NCI-H1092 treated with DMSO at 0.1 percent for 48 hours (cell line): ENCODE measurements around the gene DENND6B.
"Not testable (repeated sequence)": the region's sequence is repeated elsewhere in the genome, so short reads cannot be mapped to it uniquely, and the experiment has no call there.

Experiments
- DNase-seq: peaks from one replicate; lab custom pipeline; 2025; lab: John Stamatoyannopoulos, UW

The DENND6B gene, protein sequence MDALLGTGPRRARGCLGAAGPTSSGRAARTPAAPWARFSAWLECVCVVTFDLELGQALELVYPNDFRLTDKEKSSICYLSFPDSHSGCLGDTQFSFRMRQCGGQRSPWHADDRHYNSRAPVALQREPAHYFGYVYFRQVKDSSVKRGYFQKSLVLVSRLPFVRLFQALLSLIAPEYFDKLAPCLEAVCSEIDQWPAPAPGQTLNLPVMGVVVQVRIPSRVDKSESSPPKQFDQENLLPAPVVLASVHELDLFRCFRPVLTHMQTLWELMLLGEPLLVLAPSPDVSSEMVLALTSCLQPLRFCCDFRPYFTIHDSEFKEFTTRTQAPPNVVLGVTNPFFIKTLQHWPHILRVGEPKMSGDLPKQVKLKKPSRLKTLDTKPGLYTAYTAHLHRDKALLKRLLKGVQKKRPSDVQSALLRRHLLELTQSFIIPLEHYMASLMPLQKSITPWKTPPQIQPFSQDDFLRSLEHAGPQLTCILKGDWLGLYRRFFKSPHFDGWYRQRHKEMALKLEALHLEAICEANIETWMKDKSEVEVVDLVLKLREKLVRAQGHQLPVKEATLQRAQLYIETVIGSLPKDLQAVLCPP

DNA sequence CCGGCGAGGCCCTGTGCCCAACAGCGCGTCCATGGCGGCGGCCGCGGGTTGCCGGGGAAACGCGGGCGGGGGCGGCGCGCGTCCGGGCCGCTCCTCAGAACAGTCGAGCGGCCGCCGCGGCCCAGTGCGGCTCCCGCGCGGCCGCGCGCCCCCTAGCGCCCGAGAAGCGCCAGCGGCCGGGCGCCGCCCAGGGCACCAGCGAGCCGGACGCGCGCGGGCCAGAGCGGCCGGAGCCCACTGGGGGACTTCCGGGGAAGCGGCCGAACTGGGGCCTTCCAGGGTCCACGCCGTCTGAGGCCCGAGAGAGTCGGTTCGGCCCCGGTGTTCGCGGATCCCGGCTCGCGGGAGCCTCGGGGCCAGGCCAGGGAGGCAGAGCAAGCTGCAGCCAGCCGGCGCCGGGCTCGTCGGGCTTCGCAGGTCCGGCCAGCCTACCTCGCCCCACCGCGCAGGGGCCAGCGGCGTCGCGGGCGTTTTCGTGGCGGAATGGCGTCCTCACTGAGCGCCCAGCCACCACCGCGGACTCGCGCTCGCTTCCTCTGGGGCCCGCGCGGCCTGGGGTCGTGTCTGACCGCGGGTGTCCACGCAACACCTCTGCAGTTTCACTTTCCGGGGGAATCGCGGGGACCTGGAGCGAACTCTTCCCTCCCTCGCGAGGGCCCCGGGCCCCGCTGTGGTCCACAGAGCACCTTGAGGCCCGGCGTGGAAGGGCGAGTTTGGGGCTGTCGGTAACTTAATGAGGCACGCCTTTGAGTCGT lies at the start of gene DENND6B:
Gene DENND6B (minus strand): TSS at position 57 of the 755 bp plus-strand sequence. CDS start 24 bp downstream, at position 33.
- DNase-seq = peak; percentile 30

DNA sequence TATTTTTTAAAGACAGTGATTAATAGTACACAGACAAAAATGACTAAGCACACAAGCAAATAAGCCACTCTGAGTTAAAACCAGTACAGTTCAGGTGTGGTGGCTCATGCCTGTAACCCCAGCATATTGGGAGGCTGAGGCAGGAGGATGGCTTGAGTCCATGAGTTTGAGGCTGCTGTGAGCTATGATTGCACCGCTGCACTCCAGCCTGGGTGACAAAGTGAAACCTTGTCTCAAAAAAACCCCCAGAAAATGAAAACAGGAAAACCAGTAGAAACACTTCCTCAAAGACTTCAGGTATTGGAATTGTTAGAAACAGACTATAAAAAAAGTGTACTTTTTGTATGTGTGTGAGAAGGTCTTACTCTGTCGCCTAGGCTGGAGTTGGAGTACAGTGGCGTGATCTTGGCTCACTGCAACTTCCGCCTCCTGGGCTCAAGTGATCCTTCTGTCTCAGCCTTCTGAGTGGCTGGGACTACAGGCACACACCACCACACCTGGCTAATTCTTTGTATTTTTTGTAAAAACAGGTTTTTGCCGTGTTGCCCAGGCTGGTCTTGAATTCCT lies 49.4 kb upstream of the DENND6B start:
- no peak for DNase-seq

DNA sequence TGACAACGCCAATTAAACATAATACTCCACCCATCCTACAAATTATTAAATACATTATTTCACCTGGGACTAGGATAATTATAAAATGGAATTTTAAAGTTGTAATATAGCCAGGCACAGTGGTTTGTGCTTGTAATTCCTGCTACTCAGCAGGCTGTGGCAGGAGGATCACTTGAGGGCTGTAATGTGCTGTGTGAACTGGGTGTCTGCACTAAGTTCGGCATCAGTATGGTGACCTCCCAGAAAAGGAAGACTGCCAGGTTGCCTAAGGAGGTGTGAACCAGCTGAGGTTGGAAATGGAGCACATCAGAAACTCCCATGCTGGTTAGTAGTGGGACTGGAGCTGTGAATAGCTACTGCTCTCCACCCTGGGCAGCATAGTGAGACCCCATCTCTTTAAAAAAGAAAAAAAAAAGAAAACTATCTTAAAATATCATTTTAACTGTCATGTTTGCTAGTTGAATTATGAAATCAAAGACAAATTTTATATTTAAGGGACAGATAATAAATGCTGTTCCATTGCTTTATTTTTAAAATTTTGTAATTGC lies 44.4 kb upstream of the DENND6B start:
- DNase-seq = no peak

DNA sequence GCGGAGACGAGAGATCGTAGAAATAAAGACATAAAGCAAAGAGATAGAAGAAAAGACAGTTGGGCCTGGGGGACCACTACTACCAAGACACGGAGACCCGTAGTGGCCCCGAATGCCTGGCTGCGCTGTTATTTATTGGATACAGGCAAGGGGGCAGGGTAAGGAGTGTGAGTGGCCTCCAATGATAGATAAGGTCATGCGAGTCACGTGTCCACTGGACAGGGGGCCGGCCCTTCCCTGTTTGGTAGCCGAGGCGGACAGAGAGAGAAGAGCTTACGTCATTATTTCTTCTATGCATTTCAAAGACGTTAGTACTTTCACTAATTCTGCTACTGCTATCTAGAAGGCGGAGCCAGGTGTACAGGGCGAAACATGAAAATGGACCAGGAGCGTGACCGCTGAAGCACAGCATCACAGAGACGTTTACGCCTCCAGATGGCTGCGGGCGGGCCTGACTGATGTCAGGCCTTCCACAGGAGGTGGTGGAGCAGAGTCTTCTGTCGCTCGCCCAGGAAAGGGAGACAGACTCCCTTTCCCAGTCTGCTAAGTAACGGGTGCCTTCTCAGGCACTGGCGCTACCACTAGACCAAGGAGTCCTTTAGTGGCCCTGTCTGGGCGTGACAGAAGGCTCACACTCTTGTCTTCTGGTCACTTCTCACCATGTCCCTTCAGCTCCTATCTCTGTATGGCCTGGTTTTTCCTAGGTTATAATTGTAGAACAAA lies 41.1 kb upstream of the DENND6B start:
- no peak for DNase-seq

DNA sequence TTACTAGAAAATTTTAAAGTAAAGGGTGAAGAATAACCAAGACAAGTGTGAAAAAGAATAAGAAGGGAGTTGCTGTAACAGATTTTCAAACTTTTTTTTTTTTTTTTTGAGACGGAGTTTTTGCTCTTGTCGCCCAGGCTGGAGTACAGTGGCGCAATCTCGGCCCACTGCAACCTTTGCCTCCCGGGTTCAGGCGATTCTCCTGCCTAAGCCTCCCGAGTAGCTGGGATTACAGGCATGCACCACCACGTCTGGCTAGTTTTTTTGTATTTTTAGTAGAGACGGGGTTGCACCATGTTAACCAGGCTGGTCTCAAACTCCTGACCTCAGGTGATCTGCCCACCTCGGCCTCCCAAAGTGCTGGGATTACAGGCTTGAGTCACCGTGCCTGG lies 37.0 kb upstream of the DENND6B start:
- not testable (repeated sequence) for DNase-seq

DNA sequence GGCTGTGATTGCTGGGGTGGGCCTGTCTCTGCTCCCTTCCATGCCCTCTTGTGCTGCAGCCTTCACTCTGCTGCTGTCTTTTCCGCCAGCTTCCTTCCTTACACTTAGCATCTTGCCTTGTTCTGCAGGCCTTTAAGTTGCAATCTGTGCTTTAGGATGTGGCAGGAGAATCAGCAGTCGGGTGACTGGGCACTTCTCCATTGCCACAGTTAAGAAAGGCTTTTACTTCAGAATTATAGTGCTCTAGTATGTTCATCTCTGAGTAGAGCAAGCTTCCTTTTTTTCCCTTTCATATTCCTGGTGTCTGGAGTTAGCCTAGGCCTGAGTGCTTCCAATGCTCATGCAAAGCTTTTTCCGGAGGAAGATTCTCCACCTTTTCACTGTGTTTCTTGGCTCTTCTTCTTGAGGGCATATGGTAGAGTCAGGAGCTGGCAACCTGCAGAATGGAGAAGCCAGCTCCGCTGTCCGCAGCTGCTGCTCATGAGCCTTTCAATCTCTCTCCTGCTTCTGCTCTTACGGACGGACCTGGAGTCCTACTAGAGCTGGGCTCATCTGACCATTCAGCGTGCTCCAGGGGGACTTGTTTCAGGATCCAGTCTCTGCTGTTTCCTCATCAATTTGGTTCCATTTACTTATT lies 36.5 kb upstream of the DENND6B start:
- no peak for DNase-seq

DNA sequence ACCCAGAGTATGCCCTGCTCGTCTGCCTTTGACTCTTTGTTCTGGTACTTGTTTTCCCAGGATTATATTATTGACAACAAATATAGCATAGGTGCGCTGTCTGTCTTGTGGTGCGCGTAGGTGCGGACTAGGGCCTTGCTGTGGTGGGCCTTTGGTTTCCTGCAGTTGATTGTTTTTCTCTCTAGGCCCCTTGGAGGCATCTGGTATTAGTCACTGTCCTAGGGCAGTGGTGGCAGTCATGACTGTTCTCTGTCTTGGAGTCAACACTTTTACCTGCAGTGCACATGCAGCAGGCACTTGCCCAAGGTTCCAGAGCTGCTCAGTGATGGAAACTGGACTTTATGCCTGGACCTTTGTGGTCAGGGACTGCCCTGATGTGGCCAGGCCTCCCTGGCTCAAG lies 34.9 kb upstream of the DENND6B start:
- DNase-seq = no peak

DNA sequence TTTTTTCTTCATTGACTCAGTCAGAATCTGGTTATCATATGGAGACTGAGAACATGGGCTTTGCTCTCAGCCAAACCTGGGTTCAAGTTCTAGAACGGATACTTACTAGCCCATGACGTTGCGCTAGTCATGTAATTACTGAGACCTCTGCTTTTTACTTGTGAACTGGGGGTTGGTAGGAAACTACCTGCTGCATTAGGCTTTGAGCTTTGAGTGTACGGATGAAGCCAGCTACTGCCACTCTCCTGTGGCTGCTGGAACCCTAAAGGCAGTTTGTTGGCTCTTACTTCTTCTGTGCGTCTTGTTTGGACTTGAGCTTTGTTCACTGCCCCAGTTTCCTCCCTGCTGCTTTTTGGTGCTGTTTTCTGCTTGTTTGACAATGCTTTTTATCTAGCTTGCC lies 34.4 kb upstream of the DENND6B start:
- no peak for DNase-seq

DNA sequence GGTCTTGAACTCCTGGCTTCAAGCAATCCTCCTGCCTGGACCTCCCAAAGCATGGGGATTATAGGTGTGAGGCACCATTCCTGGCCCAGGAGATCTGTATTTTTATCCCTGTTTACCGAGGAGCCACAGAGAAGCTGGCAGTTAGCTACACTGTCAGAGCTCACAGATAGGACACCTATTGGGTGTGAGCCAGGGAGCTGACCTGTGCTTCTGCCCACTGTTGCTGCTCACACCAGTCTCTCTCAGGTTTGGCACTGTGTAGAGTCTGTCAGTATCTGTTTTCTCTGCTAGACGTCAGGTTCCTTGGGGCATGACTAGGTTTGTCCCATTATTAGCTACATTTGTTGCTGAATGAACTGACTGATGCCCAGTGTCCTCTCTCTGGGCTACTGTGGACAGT lies 33.8 kb upstream of the DENND6B start:
- no peak for DNase-seq

DNA sequence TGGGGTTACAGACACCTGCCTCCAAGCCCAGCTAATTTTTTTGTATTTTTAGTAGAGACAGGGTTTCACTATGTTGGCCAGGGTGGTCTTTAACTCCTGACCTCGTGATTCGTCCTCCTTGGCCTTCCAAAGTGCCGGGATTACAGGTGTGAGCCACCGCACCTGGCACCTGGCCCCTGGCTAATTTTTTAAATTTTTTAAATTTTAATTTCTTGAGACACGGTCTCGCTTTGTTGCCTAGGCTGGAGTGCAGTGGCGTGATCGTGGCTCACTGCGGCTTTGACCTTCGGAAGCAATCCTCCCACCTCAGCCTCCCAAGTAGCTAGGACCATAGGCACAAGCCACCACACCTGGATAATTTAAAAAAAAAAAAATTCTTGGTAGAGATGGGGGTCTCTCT lies 30.9 kb upstream of the DENND6B start:
- DNase-seq = no peak

DNA sequence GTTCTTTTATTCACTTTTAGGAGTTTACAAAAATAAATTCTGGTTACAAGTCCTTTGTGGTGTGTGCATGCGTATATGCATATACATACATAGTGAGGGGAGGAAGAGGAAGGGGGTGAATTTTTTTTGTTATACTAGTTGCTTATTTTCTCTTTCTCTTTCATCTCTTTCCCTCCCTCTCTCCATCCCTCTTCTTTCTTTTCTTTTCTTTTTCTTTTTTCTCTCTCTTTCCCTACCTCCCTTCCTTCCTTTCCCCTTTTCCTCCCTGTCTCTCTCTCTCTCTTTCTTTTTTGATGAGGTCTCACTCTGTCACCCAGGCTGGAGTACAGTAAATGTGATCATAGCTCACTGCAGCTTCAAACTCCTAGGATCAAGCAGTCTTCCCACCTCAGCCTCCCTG lies 30.4 kb upstream of the DENND6B start:
- DNase-seq = no peak

DNA sequence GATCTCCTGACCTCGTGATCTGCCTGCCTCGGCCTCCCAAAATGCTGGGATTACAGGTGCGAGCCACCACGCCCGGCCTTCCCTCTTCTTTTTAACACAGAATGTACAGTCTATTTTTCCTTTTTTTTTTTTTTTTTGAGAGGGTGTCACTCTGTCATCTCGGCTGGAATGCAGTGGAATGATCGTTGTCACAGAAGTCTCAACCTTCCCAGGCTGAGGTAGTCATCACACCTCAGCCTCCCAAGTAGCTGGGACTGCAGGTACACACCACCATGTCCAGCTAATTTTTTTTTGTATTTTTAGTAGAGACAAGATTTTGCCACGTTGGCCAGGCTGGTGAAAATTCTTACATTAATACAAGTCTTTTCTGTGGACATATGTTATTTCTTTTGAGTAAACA lies 29.4 kb upstream of the DENND6B start:
- DNase-seq = no peak

DNA sequence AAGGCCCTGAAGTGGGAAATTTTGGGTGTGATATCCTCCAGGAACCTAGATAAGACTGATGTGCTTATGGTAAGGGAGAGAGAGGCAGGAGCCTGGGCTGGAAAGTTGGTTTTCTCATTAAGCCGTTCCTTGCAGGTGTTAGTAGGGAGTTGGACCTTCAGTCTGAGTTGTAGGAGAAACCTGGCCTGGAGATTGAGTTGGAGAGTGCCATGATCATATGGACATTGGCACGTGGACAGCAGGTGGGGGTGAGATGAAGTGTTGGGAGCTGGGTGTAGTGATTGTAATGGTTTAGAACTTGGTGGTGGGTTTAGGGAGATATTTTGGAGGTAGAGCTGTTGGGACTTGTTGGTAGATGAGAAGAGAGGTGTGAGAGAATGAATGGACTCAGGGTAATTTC lies 21.2 kb upstream of the DENND6B start:
- DNase-seq = no peak

DNA sequence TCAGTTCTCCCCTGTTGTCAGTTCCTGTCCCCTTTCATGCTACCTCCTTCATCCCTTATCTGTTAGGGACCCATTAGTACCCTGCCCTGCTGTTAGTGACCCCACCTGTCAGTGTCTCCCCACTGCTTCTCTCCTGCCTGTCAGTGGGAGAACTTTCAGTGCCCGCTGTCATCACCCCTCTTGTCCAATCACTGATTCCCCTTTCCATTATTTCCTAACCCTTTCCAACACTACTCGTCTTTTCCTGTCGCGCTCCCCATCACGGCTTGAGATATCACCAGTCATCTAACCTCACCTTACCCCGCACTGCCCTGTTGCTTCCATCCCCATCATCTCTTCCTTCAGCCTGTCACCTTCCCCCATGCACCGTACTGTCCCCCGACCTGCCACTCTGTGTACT lies 20.3 kb upstream of the DENND6B start:
- no peak for DNase-seq

DNA sequence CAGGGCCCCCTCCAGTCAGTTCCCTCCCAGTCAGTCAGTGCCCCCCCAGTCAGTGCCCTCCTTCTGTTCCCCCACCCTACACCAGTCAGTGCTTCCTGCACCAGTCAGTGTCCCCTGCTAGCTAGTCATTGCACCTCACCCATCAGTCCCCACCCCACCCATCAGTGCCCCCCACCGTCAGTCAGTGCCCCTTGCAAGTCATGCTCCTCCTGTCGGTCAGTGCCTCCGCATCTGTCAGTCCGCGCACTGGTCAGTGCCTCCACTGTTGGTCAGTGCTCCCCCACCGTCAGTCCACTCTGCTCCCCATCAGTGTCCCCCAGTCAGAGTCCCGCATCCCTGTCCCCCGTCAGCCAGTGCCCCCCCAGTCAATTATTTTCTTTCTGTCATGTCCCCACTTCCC lies 19.7 kb upstream of the DENND6B start:
- no peak for DNase-seq

DNA sequence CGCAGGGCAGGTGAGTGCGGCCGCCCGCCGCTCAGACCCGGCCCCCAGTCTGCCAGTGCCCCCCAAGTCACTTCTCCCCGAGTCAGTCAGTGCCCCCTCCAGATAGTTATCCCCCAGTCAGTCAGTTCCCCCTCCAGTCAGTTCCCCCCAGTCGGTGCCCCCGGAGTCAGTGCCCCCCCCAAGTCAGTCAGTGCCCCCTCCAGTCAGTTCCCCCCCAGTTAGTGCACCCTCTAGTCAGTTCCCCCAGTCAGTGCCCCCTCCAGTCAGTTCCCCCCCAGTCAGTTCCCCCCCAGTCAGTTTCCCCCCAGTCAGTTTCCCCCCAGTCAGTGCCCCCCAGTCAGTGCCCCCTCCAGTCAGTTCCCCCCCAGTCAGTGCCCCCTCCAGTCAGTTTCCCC lies 16.7 kb upstream of the DENND6B start:
- DNase-seq = no peak

DNA sequence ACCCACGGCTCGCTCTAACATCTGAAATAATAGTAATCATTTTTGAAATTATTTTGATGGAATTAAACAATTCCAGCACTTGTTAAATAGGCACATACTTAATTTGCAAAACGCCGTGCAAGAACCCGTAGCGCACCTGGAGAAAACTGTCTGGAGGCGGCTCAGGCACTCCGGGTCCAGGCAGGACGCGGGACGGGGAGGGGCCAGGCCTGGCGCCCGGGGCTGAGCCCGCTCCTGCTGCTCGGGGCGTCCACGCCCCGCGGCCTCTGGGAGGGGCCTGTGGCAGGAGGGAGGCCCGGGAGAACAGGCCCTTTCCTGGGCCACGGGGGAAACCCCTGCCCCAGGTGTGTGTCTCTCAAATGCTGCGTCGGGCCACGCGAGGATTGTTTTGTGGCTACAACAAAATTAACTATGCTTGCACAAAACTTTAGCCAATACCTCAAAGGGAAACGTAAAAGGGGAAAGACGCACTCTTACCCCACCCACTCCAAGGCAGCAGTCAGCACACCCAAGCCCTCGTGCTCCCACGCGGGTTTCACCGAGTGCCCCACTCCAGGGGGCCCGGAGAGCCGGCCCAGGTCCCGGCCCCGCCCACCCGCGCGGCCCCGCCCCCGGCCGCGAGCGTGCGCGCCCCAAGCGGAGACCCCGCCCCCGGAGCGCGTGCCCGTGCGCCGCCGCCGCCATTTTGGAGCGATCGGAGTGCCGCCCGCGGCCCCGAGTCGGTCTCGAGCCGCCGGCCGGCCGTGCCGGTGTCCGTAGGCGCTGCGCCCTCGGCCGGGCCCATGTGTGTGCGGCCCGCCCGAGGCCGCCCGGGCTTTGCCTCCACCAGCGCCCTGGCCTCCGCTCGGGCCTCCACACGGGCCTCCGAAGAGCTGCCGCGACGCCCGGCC lies 16.1 kb upstream of the DENND6B start, which contains the start of gene PPP6R2:
Gene PPP6R2 (plus strand): TSS at position 677 of the 890 bp plus-strand sequence. CDS start 50,582 bp downstream, outside the sequence.
- DNase-seq = no peak

DNA sequence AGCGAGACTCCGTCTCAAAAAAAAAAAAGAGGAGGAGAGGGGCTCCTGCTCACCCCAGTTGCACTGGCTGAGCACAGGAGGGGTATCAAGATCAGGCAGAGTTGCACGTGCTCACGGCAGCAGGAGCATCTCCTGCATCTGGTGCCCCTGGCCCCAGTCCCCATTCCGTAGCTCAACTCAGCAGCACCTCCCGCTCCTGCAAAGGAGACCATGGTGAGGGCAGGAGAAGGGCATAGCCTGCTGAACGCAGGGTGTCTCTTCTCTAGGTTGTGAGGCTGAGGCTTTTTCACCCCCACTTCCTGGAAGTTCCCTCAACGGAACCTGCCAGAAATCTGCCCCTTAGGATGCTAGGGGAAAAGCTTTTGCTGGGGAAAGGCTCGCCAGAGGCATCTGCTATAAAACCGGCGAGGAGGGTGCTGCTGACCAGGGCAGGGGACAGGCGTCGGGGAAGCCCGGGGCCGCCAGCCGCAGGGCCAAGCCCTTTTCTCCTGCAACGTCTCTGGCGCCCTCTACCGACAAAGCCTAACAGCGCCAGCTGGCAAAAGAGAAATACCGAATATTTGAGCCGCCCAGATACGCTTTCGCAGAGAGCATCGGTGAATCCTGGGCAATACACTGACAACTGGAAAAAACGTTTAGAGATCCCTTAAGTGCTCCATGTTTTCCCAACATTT lies 15.3 kb upstream of the DENND6B start:
- peak; percentile 61 for DNase-seq
